T-helper 9 cell (primary cell): Measurements from ENCODE around the gene ITGA5.
A peak's percentile ranks its signal among the peaks of the same experiment; 100 is the strongest.

Source experiments
- DNase-seq: peaks from one replicate; pipeline ENCODE4 v3.0.0-alpha.2; 2020

ITGA5 gene

GRCh38 chr12:54430471-54431069 is 11.5 kb upstream of the ITGA5 start:
- DNase-seq = no peak

GRCh38 chr12:54429014-54429471 is 10.0 kb upstream of the ITGA5 start:
- no peak for DNase-seq

GRCh38 chr12:54428050-54429013 is 9.3 kb upstream of the ITGA5 start:
- DNase-seq = no peak

GRCh38 chr12:54427106-54427505 is 8.0 kb upstream of the ITGA5 start:
- no peak for DNase-seq

- no peak for DNase-seq
Measured at GRCh38 chr12:54426690-54427089, 7.6 kb upstream of the ITGA5 start.

GRCh38 chr12:54425702-54426101 is 6.6 kb upstream of the ITGA5 start:
- DNase-seq = no peak

- no peak for DNase-seq
Measured at GRCh38 chr12:54424224-54424623, 5.2 kb upstream of the ITGA5 start.

GRCh38 chr12:54423816-54424150 is 4.7 kb upstream of the ITGA5 start:
- no peak for DNase-seq

GRCh38 chr12:54421879-54422250 is 2.8 kb upstream of the ITGA5 start:
- DNase-seq = no peak

GRCh38 chr12:54421175-54421878 is 2.3 kb upstream of the ITGA5 start:
- DNase-seq = no peak

- DNase-seq = no peak
Measured at GRCh38 chr12:54420766-54421144, 1.7 kb upstream of the ITGA5 start.

- no peak for DNase-seq
Measured at GRCh38 chr12:54418441-54419087, 502 bp downstream of the ITGA5 start.

- DNase-seq = no peak
Measured at GRCh38 chr12:54417712-54418440, 1.2 kb downstream of the ITGA5 start.

GRCh38 chr12:54416687-54417603 is 2.1 kb downstream of the ITGA5 start:
- no peak for DNase-seq

GRCh38 chr12:54415221-54415929 is 3.7 kb downstream of the ITGA5 start:
- DNase-seq = no peak

GRCh38 chr12:54413284-54414190 is 5.5 kb downstream of the ITGA5 start:
- peak; percentile 71 for DNase-seq

GRCh38 chr12:54412786-54413185 is 6.3 kb downstream of the ITGA5 start:
- no peak for DNase-seq

- DNase-seq = no peak
Measured at GRCh38 chr12:54412348-54412747, 6.7 kb downstream of the ITGA5 start.
